Loucy (cell line): ENCODE measurements around the gene MIEN1.
"Not testable (repeated sequence)": the region's sequence is repeated elsewhere in the genome, so short reads cannot be mapped to it uniquely, and the experiment has no call there.

Source experiments
- H2AFZ ChIP-seq: fragments of 200-600 bp; sonication (generic); 2 replicates; pipeline ENCODE4 v1.6.0; 2016; ENCODE audit warnings: antibody characterized with exemption, mild to moderate bottlenecking, low read length, moderate library complexity
- H3F3A ChIP-seq: fragments of 200-600 bp; 2 replicates; pipeline ENCODE4 v1.6.0; 2016; ENCODE audit warnings: antibody characterized with exemption, low read depth, mild to moderate bottlenecking
- H3K27me3 ChIP-seq: fragments of 200-600 bp; sonication (generic); 2 replicates; pipeline ENCODE4 v1.6.1; 2014; ENCODE audit warnings: low read length, mild to moderate bottlenecking; ENCODE audit not compliant: insufficient read depth, poor library complexity, severe bottlenecking
- H3K36me3 ChIP-seq: fragments of 200-600 bp; sonication (generic); 2 replicates; pipeline ENCODE4 v1.6.1; 2016; ENCODE audit warnings: low read length; ENCODE audit not compliant: insufficient read depth
- H3K4me1 ChIP-seq: fragments of 200-600 bp; sonication (generic); 2 replicates; pipeline ENCODE4 v1.5.1; 2014; ENCODE audit warnings: low read length, mild to moderate bottlenecking; ENCODE audit not compliant: insufficient read depth, poor library complexity, severe bottlenecking
- H3K4me2 ChIP-seq: fragments of 200-600 bp; sonication (generic); 2 replicates; pipeline ENCODE4 v1.6.0; 2014; ENCODE audit warnings: antibody characterized with exemption, low read length, low read depth, mild to moderate bottlenecking; ENCODE audit not compliant: poor library complexity, severe bottlenecking
- H3K4me3 ChIP-seq: fragments of 200-600 bp; sonication (generic); 2 replicates; pipeline ENCODE4 v1.5.1; 2014; ENCODE audit warnings: low read length, mild to moderate bottlenecking, mixed read lengths; ENCODE audit not compliant: poor library complexity, severe bottlenecking
- H3K79me2 ChIP-seq: fragments of 200-600 bp; sonication (generic); 2 replicates; pipeline ENCODE4 v1.6.1; 2014; ENCODE audit warnings: low read length; ENCODE audit not compliant: insufficient read depth
- H3K9ac ChIP-seq: fragments of 200-600 bp; sonication (generic); 2 replicates; pipeline ENCODE4 v1.6.0; 2014; ENCODE audit warnings: mild to moderate bottlenecking, low read depth, low read length, moderate library complexity; ENCODE audit not compliant: poor library complexity, severe bottlenecking
- H3K9me2 ChIP-seq: fragments of 200-600 bp; sonication (generic); replicated peaks from 2 replicates; pipeline ENCODE4 v1.6.1; 2016; ENCODE audit warnings: low read depth, low read length, mixed read lengths
- H3K9me3 ChIP-seq: fragments of 200-600 bp; sonication (generic); 2 replicates; pipeline ENCODE4 v1.6.1; 2014; ENCODE audit warnings: mild to moderate bottlenecking, antibody characterized with exemption, low read length, low read depth; ENCODE audit not compliant: insufficient read depth
- H4K20me1 ChIP-seq: fragments of 200-600 bp; sonication (generic); 2 replicates; pipeline ENCODE4 v1.6.0; 2014; ENCODE audit warnings: antibody characterized with exemption, low read length, mild to moderate bottlenecking; ENCODE audit not compliant: insufficient read depth, poor library complexity, severe bottlenecking
- CTCF ChIP-seq: fragments of 200-600 bp; sonication (generic); conservative IDR thresholded peaks from 2 replicates; pipeline ENCODE4 v1.5.1; 2014; ENCODE audit warnings: mild to moderate bottlenecking, antibody characterized with exemption, low read length
- EZH2phosphoT487 ChIP-seq: fragments of 200-600 bp; IDR thresholded peaks from 2 replicates; pipeline ENCODE4 v1.6.1; 2018; ENCODE audit warnings: antibody characterized with exemption, mild to moderate bottlenecking, moderate library complexity, borderline replicate concordance

Gene MIEN1

GRCh38 chr17:39715375-39716072 is 14.8 kb downstream of the MIEN1 start:
- Histone ChIP-seq H3K4me3 (no peak overlapping the region), H3K4me2 (no peak overlapping the region), H3K4me1 (no peaks in the 10 kb centered on the region), H4K20me1 (no peaks in the 10 kb centered on the region), H3F3A (no peaks in the 10 kb centered on the region), H3K79me2 (no peaks in the 10 kb centered on the region), H3K36me3 (no peaks in the 10 kb centered on the region), H3K27me3 (no peaks in the 10 kb centered on the region), H3K9ac (no peak overlapping the region), H3K9me2 (no peaks in the 10 kb centered on the region), H2AFZ (no peak overlapping the region), H3K9me3 (no peaks in the 10 kb centered on the region)
- TF ChIP-seq EZH2phosphoT487 (no peak), CTCF (no peak)

DNA sequence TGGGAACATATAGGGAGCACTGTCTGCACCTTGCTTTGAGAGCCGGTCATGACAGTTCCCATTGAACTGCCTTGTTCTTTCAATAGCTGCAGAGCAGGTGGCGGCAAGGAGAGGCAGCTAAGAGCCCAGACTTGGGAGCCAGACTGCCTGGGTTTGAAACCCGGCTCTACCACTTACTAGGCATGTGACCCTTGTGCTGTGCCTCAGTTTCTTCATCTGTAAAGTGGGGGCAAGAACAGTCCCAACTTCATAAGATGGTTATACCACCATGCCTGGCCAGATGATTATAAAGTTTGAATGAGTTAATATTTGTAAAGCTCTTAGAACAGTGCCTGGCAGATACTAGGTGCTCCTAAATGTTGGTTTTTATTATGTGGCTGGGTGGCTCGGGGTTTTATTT is 16.1 kb downstream of the MIEN1 start:
- Histone ChIP-seq H3K9me2 (no peaks in the 10 kb centered on the region), H3F3A (no peaks in the 10 kb centered on the region), H4K20me1 (no peaks in the 10 kb centered on the region), H3K36me3 (no peaks in the 10 kb centered on the region), H3K4me1 (peaks cover 5% of the 10 kb centered on the region), H3K9ac (no peak overlapping the region), H3K4me3 (no peak overlapping the region), H3K9me3 (no peaks in the 10 kb centered on the region), H3K4me2 (no peak overlapping the region), H3K27me3 (no peaks in the 10 kb centered on the region), H3K79me2 (no peaks in the 10 kb centered on the region), H2AFZ (no peak overlapping the region)
- no peak for TF ChIP-seq EZH2phosphoT487
- TF ChIP-seq CTCF = no peak

GRCh38 chr17:39711851-39712250 is 18.5 kb downstream of the MIEN1 start:
- Histone ChIP-seq H3K4me1 (peaks cover 16% of the 10 kb centered on the region), H3F3A (no peaks in the 10 kb centered on the region), H2AFZ (no peak overlapping the region), H3K79me2 (no peaks in the 10 kb centered on the region), H3K4me2 (no peak overlapping the region), H3K9me3 (no peaks in the 10 kb centered on the region), H4K20me1 (no peaks in the 10 kb centered on the region), H3K9ac (no peak overlapping the region), H3K9me2 (no peaks in the 10 kb centered on the region), H3K4me3 (no peak overlapping the region), H3K36me3 (no peaks in the 10 kb centered on the region), H3K27me3 (no peaks in the 10 kb centered on the region)
- no peak for TF ChIP-seq CTCF
- no peak for TF ChIP-seq EZH2phosphoT487

DNA sequence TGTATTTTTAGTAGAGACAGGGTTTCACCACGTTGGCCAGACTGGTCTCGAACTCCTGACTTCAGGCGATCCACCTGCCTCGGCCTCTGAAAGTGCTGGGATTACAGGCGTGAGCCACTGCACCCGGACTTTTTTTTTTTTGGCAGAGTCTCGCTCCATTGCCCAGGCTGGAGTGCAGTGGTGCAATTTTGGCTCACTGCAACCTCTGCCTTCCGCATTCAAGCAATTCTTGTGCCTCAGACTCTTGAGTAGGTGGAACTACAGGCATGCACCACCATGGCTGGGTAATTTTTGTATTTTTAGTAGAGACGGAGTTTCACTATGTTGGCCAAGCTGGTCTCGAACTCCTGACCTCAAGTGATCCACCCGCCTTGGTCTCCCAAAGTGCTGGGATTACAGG is 19.3 kb downstream of the MIEN1 start:
- not testable (repeated sequence) for H3K4me2 ChIP-seq, H3K9me2 ChIP-seq, H2AFZ ChIP-seq, H3K4me3 ChIP-seq, H3K79me2 ChIP-seq, H3K9me3 ChIP-seq, H3F3A ChIP-seq, H3K36me3 ChIP-seq, H4K20me1 ChIP-seq, H3K27me3 ChIP-seq, H3K9ac ChIP-seq
- H3K4me1 ChIP-seq = peaks cover 16% of the 10 kb centered on the region
